Epithelial cell of prostate (primary cell): ENCODE results near the gene TMEM232.
"Not testable (repeated sequence)": the region's sequence is repeated elsewhere in the genome, so short reads cannot be mapped to it uniquely, and the experiment has no call there.

ENCODE experiments used
- DNase-seq: peaks from one replicate; pipeline ENCODE4 v3.0.0-alpha.2; 2011; ENCODE audit warnings: low read depth, low spot score
- H3K27ac ChIP-seq: fragments of 450-650 bp; 2 replicates; pipeline ENCODE4 v1.5.1; 2017; ENCODE audit warnings: mild to moderate bottlenecking

Gene TMEM232

GRCh38 chr5:110726249-110727024, at the start of gene TMEM232:
Gene TMEM232, minus strand, starts transcription at chr5:110726671. Its CDS starts 59,319 bp downstream, at chr5:110667352.
- DNase-seq: peak; percentile 55
- no peak within 1 kb of the TSS for H3K27ac ChIP-seq

GRCh38 chr5:110770286-110770685, 43.8 kb upstream of the TMEM232 start:
- no peak for DNase-seq
- no peak overlapping the region for H3K27ac ChIP-seq

GRCh38 chr5:110769000-110769681, 42.7 kb upstream of the TMEM232 start:
- H3K27ac ChIP-seq: no peak overlapping the region
- no peak for DNase-seq

DNA sequence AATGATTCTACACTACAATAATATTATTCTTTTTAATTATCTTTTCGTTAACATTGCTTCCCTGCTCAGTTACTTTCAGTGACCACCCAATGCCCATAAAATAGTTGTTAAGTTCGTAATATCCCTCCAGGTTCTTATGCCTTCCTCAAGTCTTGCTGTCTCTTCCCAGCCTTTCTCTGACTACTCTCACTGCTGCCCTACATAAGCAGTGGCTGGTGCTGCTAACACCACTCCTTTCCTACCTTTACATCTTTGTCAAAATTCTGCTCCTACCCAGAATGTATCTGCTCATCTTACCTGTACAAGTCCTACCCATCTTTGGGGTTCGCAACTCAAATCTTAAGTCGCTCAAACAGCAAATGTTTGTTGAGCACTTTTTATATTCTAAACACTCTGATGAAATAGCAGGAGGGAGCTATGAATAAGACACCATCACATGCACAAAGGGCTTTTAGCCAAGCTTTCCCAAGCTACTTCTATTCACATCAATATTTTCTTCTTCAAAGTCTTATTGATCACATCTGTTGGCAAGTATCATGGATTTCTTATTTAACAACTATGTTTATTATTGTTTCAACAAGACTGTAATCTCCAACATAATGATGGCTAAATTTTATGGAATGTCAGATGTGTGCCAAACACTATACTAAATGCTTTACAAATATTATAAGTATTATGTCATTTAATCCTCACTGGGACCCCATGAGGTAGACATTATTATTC, 41.8 kb upstream of the TMEM232 start:
- no peak for DNase-seq
- H3K27ac ChIP-seq: no peak overlapping the region

DNA sequence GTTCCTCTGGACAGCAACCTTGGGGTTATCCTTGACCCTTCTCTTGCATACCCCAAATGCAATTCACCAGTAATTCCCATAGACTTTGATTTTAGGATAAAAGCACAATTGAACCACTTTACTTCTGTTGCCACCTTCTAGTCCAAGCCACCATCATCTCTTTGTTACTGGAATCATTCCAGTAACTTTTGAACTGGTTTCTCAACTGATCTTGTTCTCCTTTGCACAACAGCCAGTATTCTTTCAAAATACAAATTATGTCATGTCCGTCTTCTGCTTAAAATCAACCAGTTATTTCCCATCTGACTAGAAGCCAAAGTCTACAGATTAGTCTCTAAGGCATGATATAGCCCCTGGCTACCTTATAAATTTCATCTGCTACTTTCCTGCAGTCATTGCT, 33.7 kb upstream of the TMEM232 start:
- no peak overlapping the region for H3K27ac ChIP-seq

DNA sequence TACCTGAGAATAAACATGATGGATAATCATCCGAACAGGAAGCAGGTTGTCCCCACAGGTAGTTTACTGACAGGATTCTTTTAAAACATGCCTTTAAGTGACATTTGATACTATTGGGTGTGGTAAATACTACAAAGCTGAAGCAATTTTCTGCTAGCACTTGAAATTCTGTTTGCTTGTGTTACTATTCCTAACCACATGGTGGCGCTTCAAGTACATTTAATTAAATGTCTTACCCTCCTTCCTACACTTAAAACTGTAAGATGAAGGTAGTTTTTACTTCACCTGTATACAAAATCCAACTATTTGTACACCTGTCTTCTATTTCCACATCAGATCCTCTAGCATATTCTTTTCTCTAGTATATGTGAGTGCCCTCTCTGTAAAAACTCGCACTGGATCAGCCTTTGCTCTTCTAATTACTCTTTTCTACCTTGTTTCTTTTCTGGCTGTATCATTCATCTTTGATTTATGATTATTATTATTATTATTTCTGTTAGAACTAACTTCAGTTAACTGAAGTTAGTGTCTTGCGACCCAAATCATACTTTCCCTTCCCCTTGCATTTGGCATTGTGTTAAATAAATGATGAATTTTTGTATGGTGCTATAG, 30.8 kb upstream of the TMEM232 start:
- no peak for DNase-seq
- H3K27ac ChIP-seq: peak overlapping the region; percentile 43

More for the DNA sequence above, 33.7 kb upstream of the TMEM232 start:
- no peak for DNase-seq

- no peak for DNase-seq
- no peak overlapping the region for H3K27ac ChIP-seq
These were observed 27.7 kb upstream of the TMEM232 start for GRCh38 chr5:110754181-110754580.

DNA sequence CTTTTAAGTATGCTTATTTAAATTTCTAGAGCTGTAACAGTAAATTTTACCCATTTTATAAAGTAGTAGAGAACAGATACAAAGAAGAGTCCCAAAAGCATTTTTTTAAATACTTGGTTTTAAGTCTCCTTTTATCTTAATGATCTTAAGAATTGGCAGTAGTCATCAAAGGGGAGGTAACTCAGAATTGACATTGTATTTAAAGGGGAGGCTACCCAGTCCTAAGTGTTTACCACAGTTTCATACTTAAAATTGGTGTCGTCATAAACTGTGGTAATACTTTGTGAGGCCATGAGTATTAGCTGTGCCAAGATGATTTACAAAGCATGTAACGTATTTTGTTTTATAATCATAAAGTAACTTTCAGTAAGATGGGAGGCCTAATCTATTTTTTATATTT, 27.1 kb upstream of the TMEM232 start:
- no peak for DNase-seq
- no peak overlapping the region for H3K27ac ChIP-seq

GRCh38 chr5:110752953-110753352, 26.5 kb upstream of the TMEM232 start:
- no peak overlapping the region for H3K27ac ChIP-seq
- DNase-seq: no peak

GRCh38 chr5:110751902-110752762, 25.7 kb upstream of the TMEM232 start:
- H3K27ac ChIP-seq: no peak overlapping the region
- DNase-seq: no peak

- peak within 1 kb of the TSS; percentile 59 for H3K27ac ChIP-seq
- peak; percentile 29 for DNase-seq
These were observed 12.6 kb upstream of the TMEM232 start, which contains the start of gene SLC25A46 for GRCh38 chr5:110738812-110739651. Gene SLC25A46, plus strand, starts transcription at chr5:110739007. Its CDS starts 113 bp downstream, at chr5:110739120.

DNA sequence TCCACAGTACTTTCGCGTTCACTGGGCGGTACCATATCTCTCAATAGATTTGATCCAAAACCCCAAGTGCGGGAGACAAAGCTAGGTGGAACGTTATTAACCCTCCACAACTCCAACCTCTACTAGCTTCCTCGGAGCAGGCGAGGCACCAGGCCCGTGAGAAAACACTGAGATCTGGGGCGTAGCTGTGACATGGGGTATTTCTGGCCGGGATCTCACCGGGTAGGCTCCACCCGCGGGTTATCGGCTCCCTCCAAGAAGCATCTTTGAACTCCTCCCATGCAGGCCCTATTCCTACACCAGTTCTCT, 12.0 kb upstream of the TMEM232 start:
- no peak for DNase-seq

DNA sequence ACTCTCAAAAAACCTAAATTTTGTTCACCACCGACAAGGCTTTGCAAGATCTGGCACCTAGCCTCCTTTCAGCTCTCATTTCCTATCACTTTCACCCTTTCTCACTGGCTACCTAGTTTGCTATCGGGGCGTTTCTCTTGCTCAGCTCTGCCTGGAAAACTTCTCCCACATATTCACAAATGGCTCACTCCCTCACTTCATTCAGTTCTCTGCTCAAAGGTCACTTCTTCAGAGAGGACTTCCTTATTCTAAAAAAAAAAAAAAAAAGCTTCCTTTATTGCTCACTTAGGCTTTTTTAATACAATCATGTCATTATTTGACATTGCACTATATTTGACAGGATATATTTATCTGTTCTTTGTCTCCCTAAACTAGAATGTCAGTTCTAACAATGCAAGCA, 10.3 kb upstream of the TMEM232 start:
- no peak for DNase-seq
- H3K27ac ChIP-seq: no peak overlapping the region

More for the DNA sequence above, 12.0 kb upstream of the TMEM232 start:
- H3K27ac ChIP-seq: peak overlapping the region; percentile 59

GRCh38 chr5:110735556-110735955, 9.1 kb upstream of the TMEM232 start:
- DNase-seq: no peak
- H3K27ac ChIP-seq: no peak overlapping the region

GRCh38 chr5:110734101-110734500, 7.6 kb upstream of the TMEM232 start:
- H3K27ac ChIP-seq: no peak overlapping the region
- no peak for DNase-seq

DNA sequence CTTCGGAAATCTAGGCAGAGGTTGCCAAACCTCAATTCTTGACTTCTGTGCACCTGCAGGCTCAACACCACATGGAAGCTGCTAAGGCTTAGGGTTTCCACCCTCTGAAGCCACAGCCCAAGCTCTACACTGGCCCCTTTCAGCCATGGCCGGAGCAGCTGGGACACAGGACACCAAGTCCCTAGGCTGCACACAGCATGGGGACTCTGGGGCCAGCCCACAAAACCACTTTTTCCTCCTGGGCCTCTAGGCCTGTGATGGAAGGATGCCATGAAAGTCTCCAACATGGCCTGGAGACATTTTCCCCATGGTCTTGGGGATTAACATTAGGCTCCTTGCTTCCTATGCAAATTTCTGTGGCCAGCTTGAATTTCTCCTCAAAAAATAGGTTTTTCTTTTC, 5.0 kb upstream of the TMEM232 start:
- H3K27ac ChIP-seq, DNase-seq: not testable (repeated sequence)

DNA sequence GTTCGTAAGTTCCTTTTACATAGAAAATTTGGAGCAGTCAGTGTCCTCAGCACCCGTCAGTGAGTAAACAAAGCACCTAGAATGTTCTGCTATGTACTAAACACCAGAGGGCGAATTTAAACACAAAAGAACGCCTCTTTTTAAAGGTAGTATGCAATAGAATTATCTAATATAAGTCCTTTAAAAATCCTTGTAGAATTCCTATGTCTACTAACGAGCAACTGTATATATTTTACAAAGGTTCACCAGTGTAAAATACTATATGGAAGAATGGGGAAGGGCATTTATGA, 499 bp upstream of the TMEM232 start:
- DNase-seq: no peak
- H3K27ac ChIP-seq: no peak overlapping the region

DNA sequence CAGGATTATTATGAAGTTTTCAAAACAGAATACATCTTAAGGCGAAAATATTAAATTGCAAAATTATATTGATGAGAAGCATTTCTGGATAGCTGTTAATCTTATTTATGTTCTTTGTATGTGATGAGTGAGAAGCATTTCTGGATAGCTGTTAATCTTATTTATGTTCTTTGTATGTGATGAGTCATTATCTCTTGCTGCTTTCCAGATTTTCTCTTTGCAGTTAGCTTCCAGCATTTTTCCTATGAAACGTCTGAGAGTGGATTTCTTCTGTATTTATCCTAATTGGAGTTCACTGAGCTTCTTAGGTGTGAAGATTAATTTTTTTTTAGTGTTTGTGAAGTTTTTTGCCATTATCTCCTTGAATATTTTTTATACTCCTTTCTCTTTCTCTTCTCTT, 8.2 kb downstream of the TMEM232 start:
- DNase-seq: no peak
- no peak overlapping the region for H3K27ac ChIP-seq
